CD4-positive, CD25-positive, alpha-beta regulatory T cell (primary cell): ENCODE data around the gene LRRC74A. TPM values are rescaled to one million over a fixed set of nuclear protein-coding genes. Genes with fewer than 3 reads are reported as not detected.

Experiments
- ATAC-seq, 2 donors: fragments of 150-1000 bp; cut with Tn5 transposase; one replicate each; pipeline ENCODE4 v1.10.0; 2021; ENCODE audit warnings: low read depth in 2 of 2, moderate number of reproducible peaks in 2 of 2, moderate library complexity in 1 of 2
- DNase-seq, 3 donors: peaks; one replicate each; pipeline versions ENCODE4 v3.0.0 to v3.0.0-alpha.2; 2012 to 2022; ENCODE audit warnings: mixed read lengths in 1 of 3
- H3K27ac ChIP-seq: one replicate; pipeline ENCODE4 v1.7.0; 2013; ENCODE audit warnings: mild to moderate bottlenecking, low read length; ENCODE audit not compliant: insufficient read depth, poor library complexity, severe bottlenecking
- H3K27me3 ChIP-seq: one replicate; pipeline ENCODE4 v1.7.0; 2013; ENCODE audit warnings: low read length; ENCODE audit not compliant: control insufficient read depth, insufficient read depth
- H3K36me3 ChIP-seq: one replicate; pipeline ENCODE4 v1.7.0; 2013; ENCODE audit warnings: mild to moderate bottlenecking, low read length, moderate library complexity; ENCODE audit not compliant: control insufficient read depth, insufficient read depth
- H3K4me1 ChIP-seq: 2 replicates; pipeline ENCODE4 v1.7.0; 2013; ENCODE audit warnings: mild to moderate bottlenecking, low read length; ENCODE audit not compliant: insufficient read depth, control insufficient read depth, poor library complexity, severe bottlenecking
- H3K4me3 ChIP-seq: one replicate; pipeline ENCODE4 v1.7.0; 2013; ENCODE audit warnings: low read depth, mild to moderate bottlenecking, low read length, moderate library complexity
- H3K9me3 ChIP-seq, 2 experiments: 1 replicate in 1 of 2; 2 replicates in 1 of 2; pipeline ENCODE4 v1.7.0; 2013; ENCODE audit warnings: low read length in 2 of 2, mild to moderate bottlenecking in 1 of 2, moderate library complexity in 1 of 2; ENCODE audit not compliant: control insufficient read depth in 2 of 2
- H3K27ac Mint-ChIP-seq, 3 donors: one replicate each; pipeline ENCODE4 v1.8.0; 2020 to 2022; ENCODE audit warnings: mild to moderate bottlenecking in 3 of 3, mixed read lengths in 3 of 3, moderate library complexity in 2 of 3
- H3K27me3 Mint-ChIP-seq: one replicate; pipeline ENCODE4 v1.8.0; 2022; ENCODE audit warnings: mild to moderate bottlenecking, mixed read lengths
- H3K36me3 Mint-ChIP-seq: one replicate; pipeline ENCODE4 v1.8.0; 2020; ENCODE audit warnings: mixed read lengths
- H3K4me1 Mint-ChIP-seq, 4 donors: one replicate each; pipeline ENCODE4 v1.8.0; 2020 to 2022; ENCODE audit warnings: mixed read lengths in 4 of 4, mild to moderate bottlenecking in 1 of 4
- H3K4me3 Mint-ChIP-seq, 4 donors: one replicate each; pipeline ENCODE4 v1.8.0; 2020 to 2022; ENCODE audit warnings: mild to moderate bottlenecking in 4 of 4, mixed read lengths in 4 of 4, moderate library complexity in 3 of 4
- H3K9me3 Mint-ChIP-seq, 7 donors: one replicate each; pipeline ENCODE4 v1.8.0; 2020 to 2022; ENCODE audit warnings: mixed read lengths in 7 of 7, mild to moderate bottlenecking in 3 of 7, moderate library complexity in 2 of 7
- polyA plus RNA-seq, 4 donors: library from polyadenylated mRNA; unstranded; fragments of 300-500 nt; fragmentation: Illumina TruSeq; gene quantifications; one replicate each; pipeline ENCODE4 v1.2.3, GENCODE V29; 2021
- total RNA-seq: library from RNA; stranded (reverse); gene quantifications from one replicate; pipeline ENCODE4 v1.2.3, GENCODE V29; 2022

Gene LRRC74A
- total and polyA plus RNA-seq, 5 donors from 2014 or later: not detected

- Histone ChIP-seq H3K4me1 (no peaks in the 10 kb centered on the region), H3K27me3 (no peaks in the 10 kb centered on the region), H3K27ac (no peak overlapping the region), H3K9me3 (no peaks in the 10 kb centered on the region), H3K4me3 (no peak overlapping the region), H3K36me3 (peaks cover 49% of the 10 kb centered on the region)
- ATAC-seq (no peak), DNase-seq (no peak)
- peaks cover 47% of the 10 kb centered on the region for H3K36me3 Mint-ChIP-seq
- no peaks in the 10 kb centered on the region for H3K27me3 Mint-ChIP-seq
- no peak overlapping the region for H3K4me3 Mint-ChIP-seq
- H3K4me1 Mint-ChIP-seq: peaks cover 0 to 11% (median 5%) of the 10 kb centered on the region in 4 donors
- H3K9me3 Mint-ChIP-seq: peaks cover 0 to 2% (median 0%) of the 10 kb centered on the region in 7 donors
- no peak overlapping the region for H3K27ac Mint-ChIP-seq
These were observed 33.8 kb upstream of the LRRC74A start for GRCh38 chr14:76792422-76792821.

- no peaks in the 10 kb centered on the region for H3K4me1 ChIP-seq
- no peak overlapping the region for H3K4me3 ChIP-seq
- Mint-ChIP-seq H3K4me1 (peaks cover 0 to 11% (median 5%) of the 10 kb centered on the region in 4 donors), H3K36me3 (peaks cover 47% of the 10 kb centered on the region), H3K4me3 (no peak overlapping the region), H3K9me3 (peaks cover 0 to 2% (median 0%) of the 10 kb centered on the region in 7 donors), H3K27me3 (no peaks in the 10 kb centered on the region), H3K27ac (no peak overlapping the region)
- DNase-seq (no peak), ATAC-seq (no peak)
- no peaks in the 10 kb centered on the region for H3K9me3 ChIP-seq
- H3K27ac ChIP-seq: no peak overlapping the region
- peaks cover 49% of the 10 kb centered on the region for H3K36me3 ChIP-seq
- no peaks in the 10 kb centered on the region for H3K27me3 ChIP-seq
These were observed 32.9 kb upstream of the LRRC74A start for GRCh38 chr14:76793324-76793723.

GRCh38 chr14:76793956-76794355, 32.3 kb upstream of the LRRC74A start:
- no peak overlapping the region for H3K27ac ChIP-seq
- H3K4me1 ChIP-seq: no peaks in the 10 kb centered on the region
- H3K9me3 ChIP-seq: no peaks in the 10 kb centered on the region
- peaks cover 0 to 11% (median 5%) of the 10 kb centered on the region in 4 donors for H3K4me1 Mint-ChIP-seq
- H3K27me3 ChIP-seq: no peaks in the 10 kb centered on the region
- H3K9me3 Mint-ChIP-seq: peaks cover 0 to 2% (median 0%) of the 10 kb centered on the region in 7 donors
- H3K36me3 Mint-ChIP-seq: peaks cover 43% of the 10 kb centered on the region
- ATAC-seq (no peak), DNase-seq (no peak)
- H3K27ac Mint-ChIP-seq: no peak overlapping the region
- no peak overlapping the region for H3K4me3 Mint-ChIP-seq
- peaks cover 44% of the 10 kb centered on the region for H3K36me3 ChIP-seq
- H3K4me3 ChIP-seq: no peak overlapping the region
- no peaks in the 10 kb centered on the region for H3K27me3 Mint-ChIP-seq

- Histone ChIP-seq H3K36me3 (peaks cover 64% of the 10 kb centered on the region), H3K4me3 (no peak overlapping the region), H3K27ac (no peak overlapping the region), H3K27me3 (no peaks in the 10 kb centered on the region), H3K9me3 (no peaks in the 10 kb centered on the region), H3K4me1 (peaks cover 7% of the 10 kb centered on the region)
- H3K4me1 Mint-ChIP-seq: peaks cover 17 to 24% (median 20%) of the 10 kb centered on the region in 4 donors
- H3K4me3 Mint-ChIP-seq: no peak overlapping the region
- no peaks in the 10 kb centered on the region for H3K27me3 Mint-ChIP-seq
- H3K9me3 Mint-ChIP-seq: no peaks in the 10 kb centered on the region
- no peak for ATAC-seq
- peaks cover 46% of the 10 kb centered on the region for H3K36me3 Mint-ChIP-seq
- H3K27ac Mint-ChIP-seq: no peak overlapping the region
- DNase-seq: no peak
These were observed 19.8 kb upstream of the LRRC74A start for GRCh38 chr14:76806446-76806845.

GRCh38 chr14:76808011-76808410, 18.2 kb upstream of the LRRC74A start:
- H3K9me3 Mint-ChIP-seq: no peaks in the 10 kb centered on the region
- no peaks in the 10 kb centered on the region for H3K9me3 ChIP-seq
- peak overlapping the region in 1 of 4 donors; percentile 2 for H3K4me3 Mint-ChIP-seq
- no peak for ATAC-seq
- no peak overlapping the region for H3K27ac ChIP-seq
- no peaks in the 10 kb centered on the region for H3K27me3 ChIP-seq
- no peak overlapping the region for H3K4me3 ChIP-seq
- DNase-seq: no peak
- H3K4me1 Mint-ChIP-seq: peaks cover 17 to 36% (median 24%) of the 10 kb centered on the region in 4 donors
- peaks cover 52% of the 10 kb centered on the region for H3K36me3 ChIP-seq
- peak overlapping the region in 1 of 3 donors; percentile 50 for H3K27ac Mint-ChIP-seq
- H3K4me1 ChIP-seq: peaks cover 20% of the 10 kb centered on the region
- peaks cover 33% of the 10 kb centered on the region for H3K36me3 Mint-ChIP-seq
- H3K27me3 Mint-ChIP-seq: no peaks in the 10 kb centered on the region

- no peak for ATAC-seq
- peaks cover 17 to 39% (median 24%) of the 10 kb centered on the region in 4 donors for H3K4me1 Mint-ChIP-seq
These were observed 17.2 kb upstream of the LRRC74A start for GRCh38 chr14:76808990-76809389.

GRCh38 chr14:76810525-76810924, 15.7 kb upstream of the LRRC74A start:
- H3K27ac Mint-ChIP-seq: peak overlapping the region; percentile 43 to 96 (median 78)
- peak overlapping the region; percentile 84 for H3K4me3 ChIP-seq
- H3K4me1 Mint-ChIP-seq: peaks cover 17 to 39% (median 24%) of the 10 kb centered on the region in 4 donors
- H3K36me3 Mint-ChIP-seq: peaks cover 20% of the 10 kb centered on the region
- ATAC-seq (no peak), DNase-seq (no peak)
- no peaks in the 10 kb centered on the region for H3K9me3 Mint-ChIP-seq
- H3K4me1 ChIP-seq: peaks cover 23% of the 10 kb centered on the region
- H3K4me3 Mint-ChIP-seq: peak overlapping the region; percentile 95 to 100 (median 97)
- no peak overlapping the region for H3K27ac ChIP-seq
- H3K9me3 ChIP-seq: no peaks in the 10 kb centered on the region
- no peaks in the 10 kb centered on the region for H3K27me3 Mint-ChIP-seq
- no peaks in the 10 kb centered on the region for H3K27me3 ChIP-seq
- peaks cover 32% of the 10 kb centered on the region for H3K36me3 ChIP-seq

More at GRCh38 chr14:76808990-76809389, 17.2 kb upstream of the LRRC74A start:
- H3K9me3 Mint-ChIP-seq: no peaks in the 10 kb centered on the region
- H3K4me3 Mint-ChIP-seq: no peak overlapping the region
- no peaks in the 10 kb centered on the region for H3K27me3 Mint-ChIP-seq
- no peak overlapping the region for H3K27ac ChIP-seq
- no peak overlapping the region for H3K27ac Mint-ChIP-seq
- peaks cover 42% of the 10 kb centered on the region for H3K36me3 ChIP-seq
- no peak for DNase-seq
- no peak overlapping the region for H3K4me3 ChIP-seq
- H3K9me3 ChIP-seq: no peaks in the 10 kb centered on the region
- H3K36me3 Mint-ChIP-seq: peaks cover 23% of the 10 kb centered on the region
- H3K4me1 ChIP-seq: peaks cover 23% of the 10 kb centered on the region
- no peaks in the 10 kb centered on the region for H3K27me3 ChIP-seq

GRCh38 chr14:76810953-76811400, 15.2 kb upstream of the LRRC74A start:
- H3K9me3 Mint-ChIP-seq: no peaks in the 10 kb centered on the region
- H3K4me1 Mint-ChIP-seq: peaks cover 13 to 39% (median 23%) of the 10 kb centered on the region in 4 donors
- H3K9me3 ChIP-seq: no peaks in the 10 kb centered on the region
- H3K27ac Mint-ChIP-seq: peak overlapping the region; percentile 43 to 96 (median 78)
- H3K27me3 Mint-ChIP-seq: no peaks in the 10 kb centered on the region
- H3K4me3 ChIP-seq: peak overlapping the region; percentile 84
- DNase-seq (peak in 2 of 3 donors; percentile 16 to 51), ATAC-seq (peak; percentile 10 to 28)
- H3K27me3 ChIP-seq: no peaks in the 10 kb centered on the region
- H3K36me3 Mint-ChIP-seq: peaks cover 17% of the 10 kb centered on the region
- H3K4me1 ChIP-seq: peaks cover 23% of the 10 kb centered on the region
- H3K36me3 ChIP-seq: peaks cover 29% of the 10 kb centered on the region
- peak overlapping the region; percentile 95 to 100 (median 97) for H3K4me3 Mint-ChIP-seq
- no peak overlapping the region for H3K27ac ChIP-seq
